ENCODE data around the gene POLN. TPM values are rescaled to one million over a fixed set of nuclear protein-coding genes. Genes with fewer than 3 reads are reported as not detected.

Gene POLN
- total RNA-seq, 4 donors from 2014 or later, result 0.91 to 8.0 (median 1.2) TPM

- DNase-seq (ENCODE audit: low spot score in 2 of 2), result no peak
- 86% methylated on average over 4 of the region's 8 CpGs for WGBS
- Histone ChIP-seq H3K27me3 (no peaks in the 10 kb centered on the region), H3K36me3 (no peaks in the 10 kb centered on the region), H3K4me1 (no peaks in the 10 kb centered on the region), H3K9me3 (no peaks in the 10 kb centered on the region), H3K4me3 (no peak overlapping the region), H3K27ac (peak overlapping the region; percentile 22)
- TF ChIP-seq CTCF (IDR thresholded peaks at IDR 0.05) (no peak), POLR2AphosphoS5 (IDR thresholded peaks at IDR 0.05) (no peak), POLR2A (IDR thresholded peaks at IDR 0.05) (no peak), EP300 (IDR thresholded peaks at IDR 0.05) (no peak)
These were observed 100.7 kb downstream of the POLN start for GRCh38 chr4:2141022-2141761.

- WGBS, result 55% methylated on average over 8 of the region's 11 CpGs
- Histone ChIP-seq H3K27me3 (no peaks in the 10 kb centered on the region), H3K4me3 (no peak overlapping the region), H3K4me1 (no peaks in the 10 kb centered on the region), H3K36me3 (no peaks in the 10 kb centered on the region), H3K27ac (no peak overlapping the region), H3K9me3 (no peaks in the 10 kb centered on the region)
- TF ChIP-seq EP300 (IDR thresholded peaks at IDR 0.05) (no peak), POLR2A (IDR thresholded peaks at IDR 0.05) (no peak), POLR2AphosphoS5 (IDR thresholded peaks at IDR 0.05) (no peak), CTCF (IDR thresholded peaks at IDR 0.05) (no peak)
- no peak for DNase-seq (ENCODE audit: low spot score in 2 of 2)
These were observed 102.9 kb downstream of the POLN start for GRCh38 chr4:2138846-2139500.

GRCh38 chr4:2136726-2137125, 105.2 kb downstream of the POLN start:
- Histone ChIP-seq H3K27ac (no peak overlapping the region), H3K4me1 (no peaks in the 10 kb centered on the region), H3K27me3 (no peaks in the 10 kb centered on the region), H3K36me3 (no peaks in the 10 kb centered on the region), H3K4me3 (no peak overlapping the region), H3K9me3 (peaks cover 12% of the 10 kb centered on the region)
- 67% methylated on average over 7 of the region's 7 CpGs for WGBS
- TF ChIP-seq CTCF (IDR thresholded peaks at IDR 0.05), result no peak
- no peak for TF ChIP-seq POLR2AphosphoS5 (IDR thresholded peaks at IDR 0.05)
- TF ChIP-seq EP300 (IDR thresholded peaks at IDR 0.05), result no peak
- no peak for TF ChIP-seq POLR2A (IDR thresholded peaks at IDR 0.05)
- DNase-seq (ENCODE audit: low spot score in 2 of 2), result no peak

- H3K4me1 ChIP-seq, result no peaks in the 10 kb centered on the region
- DNase-seq (ENCODE audit: low spot score in 2 of 2), result no peak
- WGBS, result 66% methylated on average over 5 of the region's 8 CpGs
- peaks cover 14% of the 10 kb centered on the region for H3K9me3 ChIP-seq
- no peak overlapping the region for H3K27ac ChIP-seq
- H3K27me3 ChIP-seq, result no peaks in the 10 kb centered on the region
- no peak for TF ChIP-seq POLR2AphosphoS5 (IDR thresholded peaks at IDR 0.05)
- TF ChIP-seq POLR2A (IDR thresholded peaks at IDR 0.05), result no peak
- TF ChIP-seq CTCF (IDR thresholded peaks at IDR 0.05), result no peak
- H3K36me3 ChIP-seq, result no peaks in the 10 kb centered on the region
- no peak overlapping the region for H3K4me3 ChIP-seq
These were observed 106.8 kb downstream of the POLN start for GRCh38 chr4:2135083-2135482.

GRCh38 chr4:2132438-2132837, 109.5 kb downstream of the POLN start:
- no peak overlapping the region for H3K27ac ChIP-seq
- no peak overlapping the region for H3K4me3 ChIP-seq
- no peaks in the 10 kb centered on the region for H3K4me1 ChIP-seq
- no peak for DNase-seq (ENCODE audit: low spot score in 2 of 2)
- no peaks in the 10 kb centered on the region for H3K36me3 ChIP-seq
- H3K9me3 ChIP-seq, result peaks cover 14% of the 10 kb centered on the region
- no peaks in the 10 kb centered on the region for H3K27me3 ChIP-seq
- TF ChIP-seq POLR2AphosphoS5 (IDR thresholded peaks at IDR 0.05), result no peak
- TF ChIP-seq EP300 (IDR thresholded peaks at IDR 0.05), result no peak
- no peak for TF ChIP-seq POLR2A (IDR thresholded peaks at IDR 0.05)
- no peak for TF ChIP-seq CTCF (IDR thresholded peaks at IDR 0.05)
